Stromal cell of bone marrow (primary cell): ENCODE data around the gene MRPS5.
"Not testable (repeated sequence)": the region's sequence is repeated elsewhere in the genome, so short reads cannot be mapped to it uniquely, and the experiment has no call there.

Experiments used
- DNase-seq: peaks from one replicate; pipeline ENCODE4 v3.0.0-alpha.2; 2012; ENCODE audit warnings: low read depth

Gene MRPS5

GRCh38 chr2:95121407-95122196, at the start of gene MRPS5:
TSS of gene MRPS5 (minus strand) at chr2:95121808. CDS start at chr2:95121791, 17 bp downstream.
- DNase-seq = peak; percentile 48

DNA sequence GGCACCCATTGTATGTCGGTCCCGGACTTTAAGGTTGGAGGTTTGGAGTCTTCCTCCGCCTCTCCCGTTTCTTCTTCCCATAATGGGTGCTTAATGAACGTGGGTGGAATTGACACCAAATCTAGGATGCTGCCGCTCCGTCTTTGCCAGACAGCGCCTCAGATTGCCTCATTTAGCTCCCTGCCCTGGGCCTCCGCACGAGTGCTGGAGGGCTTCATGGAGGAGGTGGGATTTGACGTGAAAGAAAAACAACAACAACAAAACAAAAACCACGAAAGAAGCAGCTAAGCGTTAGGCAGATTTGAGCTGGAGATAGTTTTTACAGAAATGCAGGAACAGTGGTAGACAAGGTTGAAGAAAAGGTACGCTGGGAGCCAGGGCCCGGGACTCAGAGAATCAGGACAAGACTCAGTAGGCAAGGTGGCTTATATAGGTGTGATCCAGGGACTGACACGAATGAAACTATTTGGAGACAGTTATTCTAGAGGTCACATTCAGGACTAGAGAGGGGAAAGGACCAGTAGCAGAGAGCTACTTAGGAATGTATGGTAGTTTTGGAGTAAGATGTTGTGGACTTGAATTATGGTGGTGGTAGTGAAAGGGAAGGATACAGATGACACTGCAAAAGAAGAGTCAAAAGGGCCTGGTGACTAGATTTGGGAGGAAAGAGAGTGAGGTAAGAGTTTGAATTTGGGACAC, 44.6 kb upstream of the MRPS5 start:
- no peak for DNase-seq

DNA sequence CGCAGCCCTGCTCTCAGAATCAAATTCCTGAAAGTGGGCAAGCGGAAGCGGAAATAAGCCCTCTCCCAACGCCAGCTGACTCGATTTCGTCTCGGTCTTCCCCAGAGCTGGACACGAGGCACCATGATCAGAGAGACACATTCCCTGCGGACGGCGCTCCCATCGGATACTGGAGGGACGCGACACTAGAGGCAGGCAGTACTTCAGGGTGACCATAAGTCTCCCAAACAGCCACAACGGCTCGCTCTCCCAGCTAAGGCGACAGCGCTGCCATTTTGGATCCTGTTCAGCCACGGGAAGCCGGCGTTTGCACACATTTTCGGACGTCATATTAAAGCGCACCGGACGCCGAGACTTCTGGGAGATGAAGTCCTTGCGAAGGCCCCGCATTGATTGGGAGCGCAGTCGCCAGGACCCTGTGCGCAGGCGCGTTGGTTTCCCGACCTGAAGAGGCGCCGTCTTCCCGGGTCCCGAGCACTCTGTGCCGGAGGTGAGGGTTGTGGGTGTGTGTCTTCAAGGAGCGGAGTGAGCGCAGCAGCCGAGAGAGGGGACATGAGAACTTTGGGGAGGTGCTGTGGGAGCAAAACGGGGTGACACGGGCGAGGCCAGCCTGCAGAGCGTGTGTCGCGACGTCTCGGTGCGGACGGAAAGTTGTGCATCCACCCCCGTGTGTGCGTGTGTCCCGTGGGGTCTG, 43.9 kb upstream of the MRPS5 start, which contains the start of gene ZNF2:
TSS of gene ZNF2 (plus strand) at position 439 of the 694 bp plus-strand sequence. CDS start 10,418 bp downstream, outside the sequence.
- peak; percentile 96 for DNase-seq

DNA sequence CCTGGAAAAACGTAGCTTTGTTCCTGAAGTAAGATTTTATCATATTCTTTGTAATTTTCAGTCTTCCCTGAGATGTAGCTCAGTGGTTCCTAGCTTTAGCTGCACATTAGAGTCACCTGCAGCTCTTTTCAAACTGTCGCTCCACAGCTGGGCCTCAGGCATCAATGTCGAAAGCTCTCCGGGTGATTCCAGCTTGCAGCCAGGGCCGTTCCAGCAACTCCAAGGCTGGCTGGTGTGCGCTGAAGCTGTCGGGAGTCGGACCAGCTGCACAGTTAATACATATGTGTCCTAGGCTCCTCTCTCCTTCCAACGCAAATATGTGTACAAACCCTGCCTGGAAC, 43.4 kb upstream of the MRPS5 start:
- no peak for DNase-seq

- peak; percentile 41 for DNase-seq
These were observed 38.3 kb upstream of the MRPS5 start, which contains the start of gene ZNF514 for GRCh38 chr2:95159690-95160449. TSS of gene ZNF514 (minus strand) at chr2:95159848. CDS start at chr2:95153253, 6,595 bp downstream.

DNA sequence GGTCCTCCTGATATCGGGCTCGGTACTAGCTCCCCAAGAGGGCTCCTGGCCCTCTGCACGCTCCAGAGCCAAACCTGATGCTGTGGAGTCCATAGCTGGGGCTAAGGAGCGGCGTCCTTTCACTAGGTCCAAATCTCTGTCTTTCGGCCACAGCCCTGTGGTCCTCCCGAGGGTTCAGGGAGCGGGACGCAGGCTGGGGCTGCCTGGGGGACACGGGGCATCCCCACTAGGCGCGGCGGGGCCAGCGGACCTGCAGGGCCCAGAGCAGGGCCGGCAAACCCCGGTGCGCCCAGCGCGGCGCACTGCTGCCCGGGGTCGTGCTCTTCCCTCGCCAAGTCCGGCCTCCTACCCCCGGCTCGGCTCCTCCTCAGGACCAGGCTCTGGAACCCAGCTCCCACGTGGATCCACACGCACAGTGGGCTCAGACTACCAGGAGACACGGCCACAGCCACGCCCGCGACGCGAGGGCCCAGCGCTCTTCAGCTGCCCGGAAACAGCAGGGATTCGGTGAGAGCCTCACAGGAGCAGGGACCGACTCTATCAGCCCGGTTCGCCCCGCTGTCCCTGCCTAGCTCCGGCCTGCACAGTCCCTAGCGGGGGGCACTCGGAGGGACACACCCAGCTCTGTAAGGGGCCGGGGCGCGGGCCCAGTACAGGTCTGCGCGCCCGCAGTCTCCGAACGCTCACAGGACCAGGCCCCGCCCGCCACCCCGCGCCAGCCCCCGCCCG, 37.4 kb upstream of the MRPS5 start:
- DNase-seq = no peak

DNA sequence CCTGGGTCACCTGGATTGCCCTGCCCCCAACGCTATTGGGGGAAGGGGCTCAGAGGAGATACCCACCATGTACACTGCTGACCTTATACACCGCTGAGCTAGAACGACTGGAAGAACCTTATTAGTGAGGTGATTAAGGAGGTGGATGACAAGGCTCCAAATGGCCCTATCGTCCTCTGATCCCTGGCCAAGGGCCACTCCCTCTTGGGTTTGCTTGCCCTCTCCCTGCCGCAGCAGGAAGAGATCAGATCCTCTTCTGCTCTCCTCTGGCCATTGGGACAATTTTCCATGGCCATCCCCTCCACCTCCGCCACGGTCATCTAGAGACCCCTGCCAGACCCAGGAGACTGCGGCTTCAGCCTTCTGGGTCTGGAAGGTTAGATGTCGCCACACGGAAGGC, 36.8 kb upstream of the MRPS5 start:
- DNase-seq = no peak

GRCh38 chr2:95149397-95149984, 27.9 kb upstream of the MRPS5 start:
- DNase-seq = no peak

GRCh38 chr2:95143838-95144237, 22.2 kb upstream of the MRPS5 start:
- DNase-seq = no peak

GRCh38 chr2:95138702-95139101, 17.1 kb upstream of the MRPS5 start:
- DNase-seq = no peak

DNA sequence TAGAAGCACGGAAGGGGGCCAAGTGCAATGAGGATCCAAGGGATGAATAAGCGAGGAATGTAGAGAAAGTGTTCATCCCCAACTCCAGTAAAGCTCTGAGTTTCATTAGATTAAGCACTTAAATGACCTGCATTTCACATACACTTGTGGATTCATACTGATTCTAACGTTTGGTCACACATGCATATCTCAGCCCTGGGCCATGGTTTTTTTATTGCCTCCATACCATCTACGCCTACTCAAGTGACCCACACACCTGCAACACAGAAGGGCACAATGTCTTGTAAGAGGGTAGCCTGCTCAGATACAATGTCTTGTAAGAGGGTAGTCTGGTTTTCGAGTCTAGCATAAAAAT, 566 bp upstream of the MRPS5 start:
- DNase-seq = no peak

DNA sequence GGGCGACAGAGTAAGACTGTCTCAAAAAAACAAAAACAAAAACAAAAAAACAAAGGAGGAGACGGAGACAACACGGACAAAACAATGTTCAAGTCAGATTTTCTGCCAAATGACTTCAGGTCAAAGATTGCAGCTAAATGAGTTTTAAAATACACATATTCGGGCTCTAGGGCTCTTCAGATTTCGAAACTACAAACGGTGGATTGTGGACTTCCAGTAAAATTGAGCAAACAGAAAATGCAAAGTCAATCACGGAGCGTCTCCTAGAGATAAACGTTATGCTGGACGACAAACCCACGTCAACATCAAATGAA, 558 bp downstream of the MRPS5 start:
- DNase-seq = no peak

GRCh38 chr2:95115418-95115817, 6.2 kb downstream of the MRPS5 start:
- DNase-seq = peak; percentile 36

GRCh38 chr2:95113464-95113863, 8.1 kb downstream of the MRPS5 start:
- no peak for DNase-seq

GRCh38 chr2:95110395-95110794, 11.2 kb downstream of the MRPS5 start:
- no peak for DNase-seq

DNA sequence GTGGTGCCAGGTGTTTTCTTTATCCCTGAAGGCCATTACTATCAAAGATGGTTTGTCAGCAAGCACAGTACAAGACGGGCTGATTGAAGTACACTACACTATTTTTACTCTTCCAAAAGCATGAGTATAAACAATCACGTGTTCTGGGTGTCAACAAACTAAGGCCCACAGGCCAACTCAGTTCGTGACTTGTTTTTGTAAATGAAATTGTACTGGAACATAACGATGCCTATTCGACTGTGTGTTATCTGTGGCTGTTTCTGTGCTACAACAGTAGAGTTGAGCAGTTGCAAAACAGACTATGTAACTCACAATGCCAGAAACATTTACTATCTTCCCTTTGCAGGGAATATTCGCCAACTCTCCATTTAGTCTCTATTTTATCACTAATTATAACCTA, 12.3 kb downstream of the MRPS5 start:
- no peak for DNase-seq

DNA sequence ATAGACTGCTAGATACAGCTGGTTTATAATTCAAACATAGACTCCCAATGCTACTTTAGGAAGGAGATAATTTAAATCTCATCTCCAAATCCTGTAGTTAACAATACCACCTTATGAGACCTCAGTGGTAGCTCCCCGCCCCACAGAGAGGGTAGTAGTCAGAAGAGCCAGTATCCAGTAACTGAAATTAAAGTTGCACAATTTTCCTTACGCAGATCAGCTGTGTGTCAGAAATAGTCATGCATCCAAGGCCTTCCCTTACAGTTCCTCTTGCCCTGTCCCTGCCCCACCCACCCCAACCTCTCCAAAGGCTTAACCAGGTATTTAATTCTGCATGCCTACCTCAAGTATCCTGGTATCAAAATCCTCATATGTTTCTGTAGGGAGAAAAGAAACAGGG, 15.5 kb downstream of the MRPS5 start:
- DNase-seq = no peak

DNA sequence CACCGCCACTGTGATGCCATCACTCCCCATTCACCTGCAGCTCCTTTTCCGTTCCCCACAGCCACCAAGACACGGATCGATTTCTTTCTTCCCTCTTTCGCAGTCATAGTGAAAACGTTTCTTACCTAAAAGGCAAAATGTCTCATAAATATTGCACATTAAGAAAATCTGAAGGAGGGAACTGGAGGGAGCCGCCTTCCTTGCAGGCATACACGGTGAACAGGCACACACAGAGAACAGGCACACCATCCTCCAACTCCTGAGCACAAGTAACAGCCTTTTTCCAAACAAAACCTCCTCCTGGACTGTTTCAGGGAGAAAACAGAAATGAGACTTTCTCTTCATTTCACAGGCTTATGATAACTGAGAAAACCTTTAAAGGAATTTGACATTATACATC, 17.0 kb downstream of the MRPS5 start:
- DNase-seq = no peak

DNA sequence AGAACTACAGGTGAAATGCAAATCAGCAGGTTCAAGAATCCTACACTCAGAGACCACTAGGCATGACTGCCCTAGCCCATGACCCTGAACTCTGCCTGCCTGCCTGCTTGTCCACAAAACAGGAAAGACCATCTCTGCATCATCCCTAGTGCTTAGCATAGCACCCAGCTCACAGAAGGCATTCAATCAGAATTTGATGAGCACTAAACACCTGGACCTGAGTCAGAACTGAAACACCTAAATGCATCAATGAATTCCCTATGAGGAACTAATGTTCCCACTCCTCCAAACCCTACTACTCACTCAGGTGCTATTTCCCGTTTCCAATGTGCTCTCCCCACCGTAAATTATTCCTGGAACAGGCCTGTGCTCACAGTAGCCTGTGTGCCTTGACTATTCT, 21.7 kb downstream of the MRPS5 start:
- no peak for DNase-seq

DNA sequence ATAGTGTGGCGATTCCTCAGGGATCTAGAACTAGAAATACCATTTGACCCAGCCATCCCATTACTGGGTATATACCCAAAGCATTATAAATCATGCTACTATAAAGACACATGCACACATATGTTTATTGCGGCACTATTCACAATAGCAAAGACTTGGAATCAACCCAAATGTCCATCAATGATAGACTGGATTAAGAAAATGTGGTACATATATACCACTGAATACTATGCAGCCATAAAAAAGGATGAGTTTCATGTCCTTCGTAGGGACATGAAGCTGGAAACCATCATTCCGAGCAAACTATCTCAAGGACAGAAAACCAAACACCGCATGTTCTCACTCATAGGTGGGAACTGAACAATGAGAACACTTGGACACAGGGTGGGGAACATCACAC, 23.3 kb downstream of the MRPS5 start:
- DNase-seq = not testable (repeated sequence)

GRCh38 chr2:95091885-95092555, 29.6 kb downstream of the MRPS5 start:
- DNase-seq = no peak
